Measurements from ENCODE around the gene TSEN15.
"Not testable (repeated sequence)": the region's sequence is repeated elsewhere in the genome, so short reads cannot be mapped to it uniquely, and the experiment has no call there.

TSEN15 gene

GRCh38 chr1:184075055-184076029, 23.8 kb downstream of the TSEN15 start:
- no peaks in the 10 kb centered on the region for H3K27me3 ChIP-seq (ENCODE audit: low read depth)
- H3K36me3 ChIP-seq (replicated peaks), result peaks cover 3% of the 10 kb centered on the region
- in situ Hi-C loops (cut with MboI; ENCODE audit: low sequenced_read_pairs), result no loop called here
- no peak overlapping the region for H3K4me3 ChIP-seq
- peak; percentile 43 to 51 for DNase-seq (ENCODE audit: low spot score in 2 of 2)
- peaks cover 8% of the 10 kb centered on the region for H3K4me1 ChIP-seq
- no peaks in the 10 kb centered on the region for H3K9me3 ChIP-seq

DNA sequence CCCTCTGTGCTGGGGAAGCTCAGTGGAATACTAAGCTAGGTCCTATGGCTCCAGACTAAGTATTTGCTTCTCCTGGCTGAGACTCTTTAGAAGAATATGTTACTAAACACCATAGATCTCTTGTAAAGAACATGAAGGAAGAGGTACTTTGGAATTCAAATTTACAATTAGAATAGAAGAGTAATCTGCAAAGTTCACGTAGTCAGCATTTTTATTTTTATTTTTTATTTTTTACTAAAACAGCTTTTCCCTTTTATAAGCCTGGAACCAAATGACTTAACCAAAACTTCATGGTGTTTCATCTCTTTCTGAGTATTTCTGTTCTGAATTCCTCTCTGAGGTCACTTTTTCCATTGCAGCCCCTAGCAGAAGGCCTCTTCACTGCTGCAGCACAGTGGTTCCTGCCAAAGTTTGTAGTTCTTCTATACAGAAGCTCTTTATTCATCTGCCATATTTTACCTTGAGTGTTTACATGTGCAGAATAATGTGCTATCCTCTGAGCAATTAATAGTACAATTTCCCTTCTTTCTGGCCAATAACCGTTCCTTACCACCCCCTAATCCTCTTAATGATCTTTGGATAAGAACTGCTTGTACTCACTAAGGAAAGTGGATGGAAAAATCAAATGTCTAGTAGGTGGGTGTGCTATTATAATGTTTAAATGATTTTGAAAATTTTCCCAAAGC, 27.2 kb downstream of the TSEN15 start:
- Histone ChIP-seq H3K9me3 (no peaks in the 10 kb centered on the region), H3K27me3 (ENCODE audit: low read depth) (no peaks in the 10 kb centered on the region), H3K4me1 (peaks cover 15% of the 10 kb centered on the region), H3K36me3 (replicated peaks) (no peaks in the 10 kb centered on the region), H3K4me3 (no peak overlapping the region)
- DNase-seq (ENCODE audit: low spot score in 2 of 2), result no peak
- in situ Hi-C loops (cut with MboI; ENCODE audit: low sequenced_read_pairs), result no loop called here

DNA sequence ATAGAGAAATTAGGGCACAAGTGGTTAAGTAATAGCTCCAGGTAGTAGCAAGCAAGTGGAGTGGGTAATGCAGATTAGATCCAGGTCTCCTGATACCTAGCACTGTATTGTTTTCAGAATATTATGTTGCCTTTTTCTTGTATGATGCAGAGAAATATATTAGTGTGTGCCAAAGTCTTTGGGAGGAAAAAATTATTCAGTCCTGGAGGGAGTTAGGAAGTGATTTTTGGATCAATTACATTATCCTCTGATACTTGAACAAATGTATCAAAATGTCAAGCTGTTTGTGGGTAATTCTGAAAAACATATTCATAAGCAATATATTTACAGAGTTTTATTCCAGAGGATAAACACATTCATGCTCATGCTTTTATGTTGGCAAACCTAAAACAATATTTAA, 28.8 kb downstream of the TSEN15 start:
- Histone ChIP-seq H3K36me3 (replicated peaks) (no peaks in the 10 kb centered on the region), H3K27me3 (ENCODE audit: low read depth) (no peaks in the 10 kb centered on the region), H3K4me1 (peaks cover 15% of the 10 kb centered on the region), H3K9me3 (no peaks in the 10 kb centered on the region), H3K4me3 (no peak overlapping the region)
- no peak for DNase-seq (ENCODE audit: low spot score in 2 of 2)
- in situ Hi-C loops (cut with MboI; ENCODE audit: low sequenced_read_pairs), result loop anchor here (10.0 kb wide), 1 partner anchor 144 kb away; no protein-coding TSS in a partner anchor

GRCh38 chr1:184082541-184083415, 31.2 kb downstream of the TSEN15 start:
- H3K27me3 ChIP-seq (ENCODE audit: low read depth), result no peaks in the 10 kb centered on the region
- in situ Hi-C loops (cut with MboI; ENCODE audit: low sequenced_read_pairs), result loop anchor here (10.0 kb wide), 1 partner anchor 142 kb away; no protein-coding TSS in a partner anchor
- no peaks in the 10 kb centered on the region for H3K9me3 ChIP-seq
- H3K36me3 ChIP-seq (replicated peaks), result no peaks in the 10 kb centered on the region
- H3K4me3 ChIP-seq, result no peak overlapping the region
- H3K4me1 ChIP-seq, result peaks cover 15% of the 10 kb centered on the region
- no peak for DNase-seq (ENCODE audit: low spot score in 2 of 2)

DNA sequence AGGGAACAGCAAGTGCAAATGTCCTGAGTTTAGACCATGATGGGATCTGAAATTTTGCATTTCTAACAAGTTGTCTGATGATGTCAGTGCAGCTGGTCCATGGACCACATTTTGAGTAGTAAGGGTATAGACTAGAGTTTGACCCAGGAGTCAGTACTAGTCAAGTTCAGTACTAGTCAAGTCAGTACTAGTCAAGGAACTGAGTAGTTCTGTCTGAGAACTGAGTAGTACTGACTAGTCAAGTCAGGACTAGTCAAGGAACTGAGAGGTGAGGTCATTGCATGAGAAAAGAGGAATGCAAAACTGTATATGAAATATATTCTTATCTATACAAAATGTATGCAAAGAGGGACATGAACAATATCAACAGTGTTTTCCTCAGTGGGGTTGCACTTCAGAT, 34.1 kb downstream of the TSEN15 start:
- Histone ChIP-seq H3K36me3 (replicated peaks) (no peaks in the 10 kb centered on the region), H3K4me3 (no peak overlapping the region), H3K9me3 (no peaks in the 10 kb centered on the region), H3K27me3 (ENCODE audit: low read depth) (no peaks in the 10 kb centered on the region), H3K4me1 (peaks cover 7% of the 10 kb centered on the region; the same call in 1 of the 2 replicates)
- in situ Hi-C loops (cut with MboI; ENCODE audit: low sequenced_read_pairs), result loop anchor here (10.0 kb wide), 1 partner anchor 139 kb away; no protein-coding TSS in a partner anchor
- DNase-seq (ENCODE audit: low spot score in 2 of 2), result no peak

GRCh38 chr1:184088037-184088436, 36.5 kb downstream of the TSEN15 start:
- Histone ChIP-seq H3K27me3 (ENCODE audit: low read depth) (no peaks in the 10 kb centered on the region), H3K36me3 (replicated peaks) (no peaks in the 10 kb centered on the region), H3K4me3 (no peak overlapping the region), H3K4me1 (no peaks in the 10 kb centered on the region), H3K9me3 (no peaks in the 10 kb centered on the region)
- in situ Hi-C loops (cut with MboI; ENCODE audit: low sequenced_read_pairs), result loop anchor here (10.0 kb wide), 1 partner anchor 137 kb away; no protein-coding TSS in a partner anchor
- DNase-seq (ENCODE audit: low spot score in 2 of 2), result no peak

- no peak for DNase-seq (ENCODE audit: low spot score in 2 of 2)
- Histone ChIP-seq H3K4me3 (no peak overlapping the region), H3K4me1 (no peaks in the 10 kb centered on the region), H3K9me3 (no peaks in the 10 kb centered on the region), H3K27me3 (ENCODE audit: low read depth) (no peaks in the 10 kb centered on the region), H3K36me3 (replicated peaks) (no peaks in the 10 kb centered on the region)
- in situ Hi-C loops (cut with MboI; ENCODE audit: low sequenced_read_pairs), result no loop called here
These were observed 41.5 kb downstream of the TSEN15 start for GRCh38 chr1:184093071-184093470.

- in situ Hi-C loops (cut with MboI; ENCODE audit: low sequenced_read_pairs), result no loop called here
- no peak for DNase-seq (ENCODE audit: low spot score in 2 of 2)
These were observed 44.5 kb downstream of the TSEN15 start for GRCh38 chr1:184096005-184096404.

GRCh38 chr1:184096580-184096979, 45.0 kb downstream of the TSEN15 start:
- H3K27me3 ChIP-seq (ENCODE audit: low read depth); H3K36me3 ChIP-seq (replicated peaks); DNase-seq (ENCODE audit: low spot score in 2 of 2); H3K4me3 ChIP-seq; H3K9me3 ChIP-seq; in situ Hi-C loops (cut with MboI; ENCODE audit: low sequenced_read_pairs); H3K4me1 ChIP-seq: not testable (repeated sequence)

More at GRCh38 chr1:184096005-184096404, 44.5 kb downstream of the TSEN15 start:
- H3K4me3 ChIP-seq, result no peak overlapping the region
- H3K9me3 ChIP-seq, result no peaks in the 10 kb centered on the region
- H3K4me1 ChIP-seq, result no peaks in the 10 kb centered on the region
- no peaks in the 10 kb centered on the region for H3K27me3 ChIP-seq (ENCODE audit: low read depth)
- H3K36me3 ChIP-seq (replicated peaks), result no peaks in the 10 kb centered on the region

DNA sequence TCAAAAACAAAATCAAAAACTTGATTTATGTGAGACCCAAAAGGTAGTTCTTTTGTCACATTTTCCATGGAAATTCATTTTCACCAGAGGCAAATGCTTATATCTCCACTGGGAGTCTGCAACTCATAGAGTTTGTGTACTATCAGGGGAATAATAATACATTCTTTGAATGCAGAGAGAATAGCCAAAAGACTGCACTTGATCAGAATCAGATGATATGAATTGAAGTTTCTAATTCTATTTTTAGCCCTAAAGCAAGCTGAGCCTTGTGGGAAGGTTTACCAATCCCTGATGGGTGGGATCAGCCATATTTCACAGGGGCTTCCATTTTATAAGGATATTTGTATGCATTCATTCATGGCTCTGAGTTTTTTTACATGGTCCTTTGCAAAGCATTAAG, 49.6 kb downstream of the TSEN15 start:
- in situ Hi-C loops (cut with MboI; ENCODE audit: low sequenced_read_pairs), result no loop called here

DNA sequence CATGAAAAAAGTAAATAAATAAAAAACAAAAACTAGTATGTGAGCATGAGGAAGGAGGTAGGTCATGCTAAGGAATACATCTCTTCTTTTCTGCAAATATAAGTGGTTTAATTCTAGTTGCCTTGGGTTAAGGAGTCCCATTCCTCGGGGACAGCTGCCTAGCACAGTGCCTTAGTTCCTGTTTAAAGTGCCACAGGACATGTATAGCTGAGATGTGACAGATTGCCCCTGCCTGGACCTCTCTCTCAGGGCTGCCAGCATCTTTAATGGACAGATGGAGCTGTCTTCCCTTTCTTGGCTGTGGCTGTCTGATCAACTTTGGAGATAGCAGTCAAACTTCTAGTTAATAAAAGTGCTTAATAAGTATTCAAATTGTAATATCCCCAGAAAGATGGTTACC, 50.0 kb downstream of the TSEN15 start:
- Histone ChIP-seq H3K4me3 (no peak overlapping the region), H3K9me3 (no peaks in the 10 kb centered on the region), H3K27me3 (ENCODE audit: low read depth) (no peaks in the 10 kb centered on the region), H3K4me1 (no peaks in the 10 kb centered on the region), H3K36me3 (replicated peaks) (no peaks in the 10 kb centered on the region)
- in situ Hi-C loops (cut with MboI; ENCODE audit: low sequenced_read_pairs), result no loop called here
- no peak for DNase-seq (ENCODE audit: low spot score in 2 of 2)

More for the DNA sequence above, 49.6 kb downstream of the TSEN15 start:
- no peak for DNase-seq (ENCODE audit: low spot score in 2 of 2)
- no peaks in the 10 kb centered on the region for H3K9me3 ChIP-seq
- H3K4me3 ChIP-seq, result no peak overlapping the region
- H3K27me3 ChIP-seq (ENCODE audit: low read depth), result no peaks in the 10 kb centered on the region
- H3K4me1 ChIP-seq, result no peaks in the 10 kb centered on the region
- H3K36me3 ChIP-seq (replicated peaks), result no peaks in the 10 kb centered on the region

GRCh38 chr1:184110272-184111204, 59.0 kb downstream of the TSEN15 start:
- in situ Hi-C loops (cut with MboI; ENCODE audit: low sequenced_read_pairs), result no loop called here
- Histone ChIP-seq H3K27me3 (ENCODE audit: low read depth) (no peaks in the 10 kb centered on the region), H3K4me1 (no peaks in the 10 kb centered on the region), H3K4me3 (no peak overlapping the region), H3K36me3 (replicated peaks) (no peaks in the 10 kb centered on the region), H3K9me3 (no peaks in the 10 kb centered on the region)
- no peak for DNase-seq (ENCODE audit: low spot score in 2 of 2)
